ENCODE measurements around the gene TBC1D2.
"Not testable (repeated sequence)": the region's sequence is repeated elsewhere in the genome, so short reads cannot be mapped to it uniquely, and the experiment has no call there.

The TBC1D2 gene, protein sequence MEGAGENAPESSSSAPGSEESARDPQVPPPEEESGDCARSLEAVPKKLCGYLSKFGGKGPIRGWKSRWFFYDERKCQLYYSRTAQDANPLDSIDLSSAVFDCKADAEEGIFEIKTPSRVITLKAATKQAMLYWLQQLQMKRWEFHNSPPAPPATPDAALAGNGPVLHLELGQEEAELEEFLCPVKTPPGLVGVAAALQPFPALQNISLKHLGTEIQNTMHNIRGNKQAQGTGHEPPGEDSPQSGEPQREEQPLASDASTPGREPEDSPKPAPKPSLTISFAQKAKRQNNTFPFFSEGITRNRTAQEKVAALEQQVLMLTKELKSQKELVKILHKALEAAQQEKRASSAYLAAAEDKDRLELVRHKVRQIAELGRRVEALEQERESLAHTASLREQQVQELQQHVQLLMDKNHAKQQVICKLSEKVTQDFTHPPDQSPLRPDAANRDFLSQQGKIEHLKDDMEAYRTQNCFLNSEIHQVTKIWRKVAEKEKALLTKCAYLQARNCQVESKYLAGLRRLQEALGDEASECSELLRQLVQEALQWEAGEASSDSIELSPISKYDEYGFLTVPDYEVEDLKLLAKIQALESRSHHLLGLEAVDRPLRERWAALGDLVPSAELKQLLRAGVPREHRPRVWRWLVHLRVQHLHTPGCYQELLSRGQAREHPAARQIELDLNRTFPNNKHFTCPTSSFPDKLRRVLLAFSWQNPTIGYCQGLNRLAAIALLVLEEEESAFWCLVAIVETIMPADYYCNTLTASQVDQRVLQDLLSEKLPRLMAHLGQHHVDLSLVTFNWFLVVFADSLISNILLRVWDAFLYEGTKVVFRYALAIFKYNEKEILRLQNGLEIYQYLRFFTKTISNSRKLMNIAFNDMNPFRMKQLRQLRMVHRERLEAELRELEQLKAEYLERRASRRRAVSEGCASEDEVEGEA

GRCh38 chr9:98255578-98256296 is at the start of gene TBC1D2:
TBC1D2 (minus strand) TSS chr9:98255649; CDS start chr9:98255541, 108 bp downstream.
- peak; percentile 95 to 98 for DNase-seq (ENCODE audit: low read depth in 2 of 2)

- no peak for DNase-seq (ENCODE audit: low read depth in 2 of 2)
Measured at GRCh38 chr9:98304381-98304780, 48.9 kb upstream of the TBC1D2 start.

- no peak for DNase-seq (ENCODE audit: low read depth in 2 of 2)
Measured at GRCh38 chr9:98303633-98304125, 48.2 kb upstream of the TBC1D2 start.

DNA sequence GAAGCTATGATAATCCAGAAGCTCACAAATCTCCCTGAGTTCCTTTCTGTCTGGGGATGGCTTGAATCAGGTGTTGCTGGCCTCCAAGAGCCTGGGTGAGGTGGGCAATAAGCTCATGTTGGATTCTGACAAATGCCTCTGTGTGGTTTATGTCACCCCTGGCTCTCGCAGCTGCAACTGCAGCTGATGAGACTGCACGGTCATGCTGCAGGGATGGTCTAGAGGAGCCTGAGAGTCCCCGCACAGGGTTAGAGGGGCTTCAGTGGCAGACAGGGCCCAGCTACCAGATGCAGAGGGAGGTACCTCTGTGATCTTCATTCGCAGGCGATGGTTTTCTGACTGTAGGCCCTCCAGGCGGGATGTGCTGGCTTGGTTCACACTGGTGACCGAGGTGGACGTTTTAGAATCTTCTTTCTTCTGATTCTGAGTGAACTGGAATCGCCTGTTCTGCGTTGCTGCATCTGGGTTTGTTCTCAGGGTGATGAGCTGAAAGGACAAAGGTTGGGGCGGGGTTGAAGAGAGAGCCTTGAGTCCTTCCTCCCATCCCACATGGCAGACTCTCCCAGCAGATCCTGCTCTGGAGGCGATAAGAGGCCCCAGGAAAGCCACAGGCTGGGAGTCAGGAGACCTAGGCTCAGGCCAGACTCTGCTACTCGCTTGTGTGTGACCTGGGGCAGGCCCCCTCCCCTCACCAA is 47.6 kb upstream of the TBC1D2 start:
- DNase-seq (ENCODE audit: low read depth in 2 of 2), result no peak

GRCh38 chr9:98302150-98302549 is 46.7 kb upstream of the TBC1D2 start:
- DNase-seq (ENCODE audit: low read depth in 2 of 2), result no peak

DNA sequence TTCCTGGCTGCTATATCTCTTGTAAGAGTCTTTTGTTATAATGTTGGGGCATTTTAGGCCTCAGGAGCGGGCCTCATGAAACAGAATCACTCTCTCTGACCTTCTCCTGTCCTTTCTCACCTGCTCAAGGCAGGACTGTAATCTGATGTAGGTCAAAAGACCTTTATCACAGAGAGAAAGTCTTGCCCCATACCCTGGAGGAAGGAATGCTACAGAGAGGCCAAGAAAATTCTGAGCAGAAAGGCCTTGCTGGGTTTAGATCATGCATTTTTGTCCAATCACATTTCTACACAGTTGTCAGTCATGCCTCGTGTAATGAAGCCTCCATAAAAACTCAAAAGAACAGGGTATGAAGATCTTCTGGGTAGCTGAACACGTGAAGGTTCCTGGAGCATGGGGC is 45.2 kb upstream of the TBC1D2 start:
- DNase-seq (ENCODE audit: low read depth in 2 of 2), result no peak

DNA sequence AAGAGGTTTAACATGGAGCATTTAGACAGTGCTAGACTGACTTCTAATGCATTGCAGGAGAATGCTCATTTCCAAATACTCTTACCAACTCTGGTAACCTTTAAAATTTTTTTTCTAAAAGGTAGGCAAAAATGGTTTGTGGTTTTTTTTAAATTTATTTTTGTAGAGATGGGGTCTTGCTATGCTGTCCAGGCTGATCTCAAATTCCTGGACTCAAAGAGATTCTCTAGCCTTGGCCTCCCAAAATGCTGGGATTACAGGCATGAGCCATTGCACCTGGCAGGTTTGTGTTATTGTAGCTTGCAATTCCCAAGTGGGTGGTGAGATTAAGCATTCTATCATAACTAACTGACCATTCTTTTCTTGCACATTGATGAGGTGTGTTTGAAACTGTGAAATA is 43.0 kb upstream of the TBC1D2 start:
- DNase-seq (ENCODE audit: low read depth in 2 of 2), result no peak

- no peak for DNase-seq (ENCODE audit: low read depth in 2 of 2)
Measured at GRCh38 chr9:98295824-98296223, 40.4 kb upstream of the TBC1D2 start.

- no peak for DNase-seq (ENCODE audit: low read depth in 2 of 2)
Measured at GRCh38 chr9:98291820-98292219, 36.4 kb upstream of the TBC1D2 start.

GRCh38 chr9:98290411-98290810 is 35.0 kb upstream of the TBC1D2 start:
- no peak for DNase-seq (ENCODE audit: low read depth in 2 of 2)

GRCh38 chr9:98289614-98290201 is 34.3 kb upstream of the TBC1D2 start:
- DNase-seq (ENCODE audit: low read depth in 2 of 2), result no peak

- DNase-seq (ENCODE audit: low read depth in 2 of 2), result no peak
Measured at GRCh38 chr9:98288881-98289280, 33.4 kb upstream of the TBC1D2 start.

- DNase-seq (ENCODE audit: low read depth in 2 of 2), result no peak
Measured at GRCh38 chr9:98287384-98287783, 31.9 kb upstream of the TBC1D2 start.

GRCh38 chr9:98285446-98285845 is 30.0 kb upstream of the TBC1D2 start:
- no peak for DNase-seq (ENCODE audit: low read depth in 2 of 2)

GRCh38 chr9:98284754-98285153 is 29.3 kb upstream of the TBC1D2 start:
- DNase-seq (ENCODE audit: low read depth in 2 of 2), result no peak

GRCh38 chr9:98283143-98283542 is 27.7 kb upstream of the TBC1D2 start:
- DNase-seq (ENCODE audit: low read depth in 2 of 2), result not testable (repeated sequence)

DNA sequence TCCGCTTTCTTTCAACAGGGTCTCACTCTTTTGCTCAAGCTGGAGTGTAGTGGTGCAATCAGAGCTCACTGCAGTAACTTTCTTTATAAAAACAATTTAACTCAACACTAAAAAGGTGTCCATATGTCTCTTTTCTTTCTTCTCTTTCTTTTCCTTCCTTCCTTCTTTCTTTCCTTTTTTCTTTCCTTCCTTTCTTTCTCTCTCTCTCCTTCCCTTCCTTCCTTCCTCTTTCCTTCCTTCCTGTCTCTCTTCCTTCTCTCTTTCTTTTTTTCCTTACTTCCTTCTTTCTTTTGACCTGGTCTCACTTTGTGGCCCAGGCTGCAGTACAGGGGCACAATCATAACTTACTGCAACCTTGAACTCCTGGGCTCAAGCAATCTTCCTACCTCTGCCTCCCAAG is 25.8 kb upstream of the TBC1D2 start:
- no peak for DNase-seq (ENCODE audit: low read depth in 2 of 2)

- no peak for DNase-seq (ENCODE audit: low read depth in 2 of 2)
Measured at GRCh38 chr9:98280574-98280973, 25.1 kb upstream of the TBC1D2 start.

- no peak for DNase-seq (ENCODE audit: low read depth in 2 of 2)
Measured at GRCh38 chr9:98280162-98280561, 24.7 kb upstream of the TBC1D2 start.

GRCh38 chr9:98276907-98277469 is 21.5 kb upstream of the TBC1D2 start:
- no peak for DNase-seq (ENCODE audit: low read depth in 2 of 2)

DNA sequence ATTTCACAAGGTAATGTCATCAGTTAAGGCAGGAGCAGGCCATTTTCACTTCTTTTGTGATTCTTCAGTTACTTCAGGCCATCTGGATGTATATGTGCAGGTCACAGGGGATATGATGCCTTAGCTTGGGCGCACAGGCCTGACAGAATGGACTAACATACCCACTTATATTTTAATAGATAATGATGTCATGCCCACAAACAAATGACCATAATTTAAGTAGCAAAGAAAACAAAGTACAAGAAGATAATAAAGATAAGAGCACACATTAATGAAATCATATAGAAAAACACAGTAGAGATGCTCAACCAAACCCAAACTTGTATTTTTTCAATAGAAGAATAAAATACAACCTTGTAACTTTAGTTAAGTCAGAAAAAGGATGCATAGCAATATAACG is 19.7 kb upstream of the TBC1D2 start:
- DNase-seq (ENCODE audit: low read depth in 2 of 2), result no peak
